HFFc6 (cell line): Measurements from ENCODE around the gene CFAP77. TPM values are rescaled to one million over a fixed set of nuclear protein-coding genes. Genes with fewer than 3 reads are reported as not detected.

Experiments used
- DNase-seq: peaks from one replicate; pipeline ENCODE4 v3.0.0-alpha.2; 2018
- H3K27ac Mint-ChIP-seq: 2 replicates; pipeline ENCODE4 v1.8.0; 2020; ENCODE audit warnings: mild to moderate bottlenecking, mixed read lengths
- H3K27me3 Mint-ChIP-seq: 2 replicates; pipeline ENCODE4 v1.8.0; 2021; ENCODE audit warnings: mild to moderate bottlenecking, moderate library complexity, mixed read lengths; ENCODE audit not compliant: insufficient read depth
- H3K36me3 Mint-ChIP-seq: 2 replicates; pipeline ENCODE4 v1.8.0; 2021; ENCODE audit warnings: low read depth, mixed read lengths
- H3K4me1 Mint-ChIP-seq: 2 replicates; pipeline ENCODE4 v1.8.0; 2020; ENCODE audit warnings: low read depth, mixed read lengths
- H3K4me3 Mint-ChIP-seq: 2 replicates; pipeline ENCODE4 v1.8.0; 2020; ENCODE audit warnings: mild to moderate bottlenecking, moderate library complexity, mixed read lengths
- H3K9me3 Mint-ChIP-seq: 2 replicates; pipeline ENCODE4 v1.8.0; 2020; ENCODE audit warnings: mild to moderate bottlenecking, mixed read lengths
- total RNA-seq, 6 experiments: library from RNA; stranded (reverse); fragmentation: NEBNext Ultra II Directional; extraction: Animal tissue kit (Norgen Biotek cat#: 25700); gene quantifications; 2 replicates in 1 of 6; 3 replicates in 5 of 6; pipeline ENCODE4 v1.2.3, GENCODE V29; 2021
- TF ChIP-seq, protein P1 (sequence below): fragments of 200-600 bp; sonication (generic); IDR thresholded peaks from 2 replicates; pipeline ENCODE4 v1.5.0; 2021; ENCODE audit warnings: antibody characterized with exemption, mild to moderate bottlenecking

Gene CFAP77
- total RNA-seq, 6 experiments from 2014 or later, result not detected

DNA sequence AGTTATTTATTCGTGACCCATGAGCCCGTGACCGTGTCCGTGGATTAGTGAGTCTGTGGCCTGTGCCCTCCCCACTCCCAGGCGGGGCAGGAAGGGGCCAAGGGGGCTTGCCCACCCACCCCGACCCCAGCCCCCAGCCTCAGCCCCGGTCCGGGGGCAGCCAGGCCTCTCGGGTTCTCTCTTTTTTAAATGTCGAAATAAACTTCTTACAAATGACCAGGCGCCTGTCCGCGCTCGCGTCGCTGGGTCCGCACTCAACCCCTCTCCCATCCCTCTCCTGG lies 180.0 kb downstream of the CFAP77 start:
- no peak for DNase-seq
- TF ChIP-seq, protein P1, sequence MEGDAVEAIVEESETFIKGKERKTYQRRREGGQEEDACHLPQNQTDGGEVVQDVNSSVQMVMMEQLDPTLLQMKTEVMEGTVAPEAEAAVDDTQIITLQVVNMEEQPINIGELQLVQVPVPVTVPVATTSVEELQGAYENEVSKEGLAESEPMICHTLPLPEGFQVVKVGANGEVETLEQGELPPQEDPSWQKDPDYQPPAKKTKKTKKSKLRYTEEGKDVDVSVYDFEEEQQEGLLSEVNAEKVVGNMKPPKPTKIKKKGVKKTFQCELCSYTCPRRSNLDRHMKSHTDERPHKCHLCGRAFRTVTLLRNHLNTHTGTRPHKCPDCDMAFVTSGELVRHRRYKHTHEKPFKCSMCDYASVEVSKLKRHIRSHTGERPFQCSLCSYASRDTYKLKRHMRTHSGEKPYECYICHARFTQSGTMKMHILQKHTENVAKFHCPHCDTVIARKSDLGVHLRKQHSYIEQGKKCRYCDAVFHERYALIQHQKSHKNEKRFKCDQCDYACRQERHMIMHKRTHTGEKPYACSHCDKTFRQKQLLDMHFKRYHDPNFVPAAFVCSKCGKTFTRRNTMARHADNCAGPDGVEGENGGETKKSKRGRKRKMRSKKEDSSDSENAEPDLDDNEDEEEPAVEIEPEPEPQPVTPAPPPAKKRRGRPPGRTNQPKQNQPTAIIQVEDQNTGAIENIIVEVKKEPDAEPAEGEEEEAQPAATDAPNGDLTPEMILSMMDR, result no peak
- Mint-ChIP-seq H3K9me3 (no peaks in the 10 kb centered on the region), H3K4me1 (peaks cover 3% of the 10 kb centered on the region), H3K27ac (no peak overlapping the region), H3K4me3 (no peak overlapping the region), H3K27me3 (peaks cover 49% of the 10 kb centered on the region), H3K36me3 (no peaks in the 10 kb centered on the region)

- H3K4me3 Mint-ChIP-seq, result no peak overlapping the region
- no peaks in the 10 kb centered on the region for H3K4me1 Mint-ChIP-seq
- DNase-seq, result no peak
- H3K9me3 Mint-ChIP-seq, result no peaks in the 10 kb centered on the region
- H3K36me3 Mint-ChIP-seq, result no peaks in the 10 kb centered on the region
- TF ChIP-seq, protein P1, result no peak
- H3K27ac Mint-ChIP-seq, result no peak overlapping the region
- peaks cover 44% of the 10 kb centered on the region for H3K27me3 Mint-ChIP-seq
Observed at GRCh38 chr9:132590318-132591182, 180.5 kb downstream of the CFAP77 start.

DNA sequence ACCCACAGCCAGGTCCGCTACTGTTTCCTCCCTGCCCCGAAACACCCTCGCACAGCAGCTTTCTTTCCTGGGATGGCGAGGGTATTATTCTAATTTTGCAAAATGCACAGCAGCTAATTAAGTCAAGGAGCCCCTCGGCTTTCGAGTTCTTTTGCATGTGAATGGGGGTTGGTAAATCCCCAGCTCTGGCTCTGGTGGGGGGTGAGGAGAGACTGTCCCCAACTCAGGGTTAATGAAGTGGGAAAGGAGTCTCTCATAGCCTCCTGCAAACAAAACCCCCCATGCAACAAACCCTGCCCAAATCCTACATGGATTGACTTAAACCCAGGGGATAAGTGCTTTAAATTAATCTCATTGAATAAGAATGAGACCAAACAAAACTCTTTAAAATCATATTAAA lies 181.2 kb downstream of the CFAP77 start:
- DNase-seq, result no peak
- H3K4me3 Mint-ChIP-seq, result no peak overlapping the region
- H3K27me3 Mint-ChIP-seq, result peaks cover 37% of the 10 kb centered on the region
- peaks cover 5% of the 10 kb centered on the region for H3K36me3 Mint-ChIP-seq
- H3K27ac Mint-ChIP-seq, result no peak overlapping the region
- TF ChIP-seq, protein P1, result no peak
- no peaks in the 10 kb centered on the region for H3K9me3 Mint-ChIP-seq
- H3K4me1 Mint-ChIP-seq, result no peaks in the 10 kb centered on the region

DNA sequence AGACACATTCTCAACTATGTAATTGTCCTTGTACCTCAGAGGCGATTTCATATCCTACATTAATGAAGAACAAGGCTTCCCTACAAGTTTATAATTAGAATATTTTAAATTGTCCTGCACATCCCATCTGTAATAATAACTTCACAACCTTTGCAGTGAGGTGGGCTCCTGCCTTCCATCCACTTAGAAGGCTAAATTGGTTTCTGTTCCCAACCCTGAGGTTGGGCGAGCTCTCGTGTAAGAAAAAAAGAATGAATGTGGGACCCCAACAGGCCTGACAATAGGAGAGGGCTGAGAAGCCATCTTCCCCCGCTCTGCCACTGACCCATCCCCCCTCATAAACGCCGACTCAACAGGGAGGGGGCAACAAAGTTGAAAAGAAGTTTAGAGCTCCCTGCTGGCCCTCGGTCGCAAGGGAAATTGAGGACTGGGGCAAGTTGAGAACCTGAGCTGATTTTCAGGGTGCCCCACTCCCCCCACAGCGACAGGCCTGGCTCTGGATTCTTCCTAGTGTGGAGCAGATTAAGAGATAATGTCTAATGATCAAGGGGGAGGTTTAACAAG lies 181.8 kb downstream of the CFAP77 start:
- Mint-ChIP-seq H3K27me3 (peaks cover 32% of the 10 kb centered on the region), H3K9me3 (no peaks in the 10 kb centered on the region), H3K27ac (no peak overlapping the region), H3K4me3 (no peak overlapping the region), H3K4me1 (no peaks in the 10 kb centered on the region), H3K36me3 (peaks cover 10% of the 10 kb centered on the region)
- DNase-seq, result no peak
- TF ChIP-seq, protein P1, result no peak

GRCh38 chr9:132592451-132592850 lies 182.4 kb downstream of the CFAP77 start:
- no peaks in the 10 kb centered on the region for H3K4me1 Mint-ChIP-seq
- DNase-seq, result no peak
- peaks cover 29% of the 10 kb centered on the region for H3K27me3 Mint-ChIP-seq
- no peak overlapping the region for H3K4me3 Mint-ChIP-seq
- H3K27ac Mint-ChIP-seq, result no peak overlapping the region
- H3K9me3 Mint-ChIP-seq, result no peaks in the 10 kb centered on the region
- H3K36me3 Mint-ChIP-seq, result peaks cover 10% of the 10 kb centered on the region
- TF ChIP-seq, protein P1, result no peak
